Measurements from ENCODE around the gene APP. TPM values are rescaled to one million over a fixed set of nuclear protein-coding genes. Genes with fewer than 3 reads are reported as not detected.
A peak's percentile ranks its signal among the peaks of the same experiment; 100 is the strongest.

APP gene
- total RNA-seq, 1 experiment from 2014 or later, result 266 TPM

DNA sequence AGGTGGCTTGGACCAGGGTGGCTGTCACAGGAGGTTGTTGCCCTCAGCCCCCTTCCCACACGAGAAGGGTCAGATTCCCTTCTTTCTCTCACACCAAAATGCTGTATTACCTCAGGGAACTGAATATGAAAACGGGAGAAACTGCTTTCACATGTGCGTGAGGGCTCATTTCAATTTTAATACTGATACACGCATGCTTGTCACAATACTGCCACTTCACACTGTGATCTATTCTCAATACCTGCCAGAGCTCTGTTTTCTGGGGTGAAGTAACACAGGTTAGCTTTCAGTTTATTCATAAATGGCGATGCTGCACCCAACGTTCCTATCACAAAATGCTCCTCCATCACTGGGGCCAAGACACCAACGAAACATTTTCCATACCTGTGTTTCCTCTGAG is 181.8 kb downstream of the APP start:
- ATAC-seq, result no peak
- TF ChIP-seq, protein P1, sequence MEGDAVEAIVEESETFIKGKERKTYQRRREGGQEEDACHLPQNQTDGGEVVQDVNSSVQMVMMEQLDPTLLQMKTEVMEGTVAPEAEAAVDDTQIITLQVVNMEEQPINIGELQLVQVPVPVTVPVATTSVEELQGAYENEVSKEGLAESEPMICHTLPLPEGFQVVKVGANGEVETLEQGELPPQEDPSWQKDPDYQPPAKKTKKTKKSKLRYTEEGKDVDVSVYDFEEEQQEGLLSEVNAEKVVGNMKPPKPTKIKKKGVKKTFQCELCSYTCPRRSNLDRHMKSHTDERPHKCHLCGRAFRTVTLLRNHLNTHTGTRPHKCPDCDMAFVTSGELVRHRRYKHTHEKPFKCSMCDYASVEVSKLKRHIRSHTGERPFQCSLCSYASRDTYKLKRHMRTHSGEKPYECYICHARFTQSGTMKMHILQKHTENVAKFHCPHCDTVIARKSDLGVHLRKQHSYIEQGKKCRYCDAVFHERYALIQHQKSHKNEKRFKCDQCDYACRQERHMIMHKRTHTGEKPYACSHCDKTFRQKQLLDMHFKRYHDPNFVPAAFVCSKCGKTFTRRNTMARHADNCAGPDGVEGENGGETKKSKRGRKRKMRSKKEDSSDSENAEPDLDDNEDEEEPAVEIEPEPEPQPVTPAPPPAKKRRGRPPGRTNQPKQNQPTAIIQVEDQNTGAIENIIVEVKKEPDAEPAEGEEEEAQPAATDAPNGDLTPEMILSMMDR (conservative IDR thresholded peaks at IDR 0.05; ENCODE audit: low read depth, low read length), result no peak
- TF ChIP-seq EZH2phosphoT487 (IDR thresholded peaks at IDR 0.05; ENCODE audit: borderline replicate concordance, low read length) (no peak), EZH2 (IDR thresholded peaks at IDR 0.05; ENCODE audit: low read length, unreplicated experiment) (no peak)
- no TSS peak for BruUV-seq (replicated peaks)
- Histone ChIP-seq H3K27me3 (ENCODE audit: low read length) (no peaks in the 10 kb centered on the region), H3K4me3 (ENCODE audit: low read length) (no peak overlapping the region), H4K20me1 (ENCODE audit: low read length) (no peaks in the 10 kb centered on the region), H3F3A (ENCODE audit: low read length, unreplicated experiment) (no peaks in the 10 kb centered on the region), H3K4me2 (ENCODE audit: low read length) (no peak overlapping the region), H3K4me1 (ENCODE audit: insufficient read depth, low read length) (no peaks in the 10 kb centered on the region), H3K27ac (ENCODE audit: low read length) (no peak overlapping the region), H3K36me3 (ENCODE audit: low read depth, low read length) (0 out of 2 replicates have a peak, but pooled peaks cover 8% of the 10 kb centered on the region), H2AFZ (ENCODE audit: low read length) (no peak overlapping the region), H3K9me3 (ENCODE audit: low read length) (no peaks in the 10 kb centered on the region), H3K9me2 (replicated peaks; ENCODE audit: low read length) (no peaks in the 10 kb centered on the region), H3K9ac (ENCODE audit: low read length) (no peak overlapping the region), H3K79me2 (ENCODE audit: low read length) (no peaks in the 10 kb centered on the region)
- POLR2A ChIA-PET (ENCODE audit: unreplicated experiment), result no interaction called here
- DNase-seq, result no peak
- intact Hi-C loops (cut with micrococcal nuclease), result no loop called here
- CTCF ChIA-PET, result no interaction called here

DNA sequence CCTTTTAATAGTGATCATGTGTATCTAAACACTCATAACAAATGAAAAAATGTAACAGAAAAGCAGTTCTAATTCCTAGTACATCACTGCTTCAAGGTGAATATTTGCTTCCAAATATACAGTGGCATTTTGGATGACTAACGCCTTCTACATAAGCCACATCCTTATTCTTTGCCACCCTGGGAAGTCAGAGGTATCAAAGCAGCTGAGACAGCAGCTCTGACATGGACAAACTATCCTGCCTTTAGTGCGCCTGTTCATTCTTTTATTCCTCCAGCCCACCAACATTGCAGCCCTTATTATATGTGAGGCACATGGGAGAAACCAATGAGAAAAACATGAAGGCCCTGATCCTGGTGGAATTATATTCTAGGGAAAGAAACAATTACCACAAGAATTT is 183.0 kb downstream of the APP start:
- DNase-seq (peak; percentile 19), ATAC-seq (peak; percentile 37; the same call in 1 of the 2 replicates)
- H3K4me3 ChIP-seq (ENCODE audit: low read length), result no peak overlapping the region
- no peak overlapping the region for H3K4me2 ChIP-seq (ENCODE audit: low read length)
- ChIA-PET CTCF (no interaction called here), POLR2A (ENCODE audit: unreplicated experiment) (no interaction called here)
- H3K36me3 ChIP-seq (ENCODE audit: low read depth, low read length), result peaks cover 6% of the 10 kb centered on the region; the same call in 1 of the 2 replicates
- no TSS peak for BruUV-seq (replicated peaks)
- intact Hi-C loops (cut with micrococcal nuclease), result no loop called here
- H2AFZ ChIP-seq (ENCODE audit: low read length), result no peak overlapping the region
- no peaks in the 10 kb centered on the region for H3K9me2 ChIP-seq (replicated peaks; ENCODE audit: low read length)
- no peak overlapping the region for H3K9ac ChIP-seq (ENCODE audit: low read length)
- H3K9me3 ChIP-seq (ENCODE audit: low read length), result no peaks in the 10 kb centered on the region
- no peaks in the 10 kb centered on the region for H3F3A ChIP-seq (ENCODE audit: low read length, unreplicated experiment)
- no peak overlapping the region for H3K27ac ChIP-seq (ENCODE audit: low read length)
- TF ChIP-seq, protein P1 (conservative IDR thresholded peaks at IDR 0.05; ENCODE audit: low read depth, low read length), result no peak
- TF ChIP-seq EZH2phosphoT487 (IDR thresholded peaks at IDR 0.05; ENCODE audit: borderline replicate concordance, low read length) (no peak), EZH2 (IDR thresholded peaks at IDR 0.05; ENCODE audit: low read length, unreplicated experiment) (no peak)
- H3K79me2 ChIP-seq (ENCODE audit: low read length), result no peaks in the 10 kb centered on the region
- H3K27me3 ChIP-seq (ENCODE audit: low read length), result no peaks in the 10 kb centered on the region
- no peaks in the 10 kb centered on the region for H3K4me1 ChIP-seq (ENCODE audit: insufficient read depth, low read length)
- no peaks in the 10 kb centered on the region for H4K20me1 ChIP-seq (ENCODE audit: low read length)

DNA sequence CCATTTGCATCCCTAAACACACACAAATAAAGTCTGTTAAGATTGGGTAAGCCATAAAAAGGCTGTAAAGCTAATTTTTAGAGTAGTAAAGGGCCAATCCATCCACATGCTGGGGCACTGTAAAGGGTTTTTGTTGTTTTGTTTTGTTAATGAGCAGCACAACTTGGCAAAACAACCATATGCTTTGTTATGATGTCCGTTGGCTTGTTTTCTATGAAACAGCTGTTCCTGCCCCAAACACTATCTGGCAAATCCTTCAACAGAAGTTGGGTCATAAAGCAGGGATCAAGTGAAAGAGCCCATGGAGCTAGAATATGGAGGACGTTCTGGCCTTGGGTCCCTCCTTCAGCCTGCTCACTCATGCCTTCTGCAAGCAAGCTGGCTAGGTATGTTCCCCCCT is 183.6 kb downstream of the APP start:
- Histone ChIP-seq H3K9ac (ENCODE audit: low read length) (no peak overlapping the region), H3K27me3 (ENCODE audit: low read length) (no peaks in the 10 kb centered on the region), H3K4me3 (ENCODE audit: low read length) (no peak overlapping the region), H3K79me2 (ENCODE audit: low read length) (no peaks in the 10 kb centered on the region), H3K4me2 (ENCODE audit: low read length) (no peak overlapping the region), H4K20me1 (ENCODE audit: low read length) (no peaks in the 10 kb centered on the region), H3K36me3 (ENCODE audit: low read depth, low read length) (peaks cover 12% of the 10 kb centered on the region; the same call in 1 of the 2 replicates), H2AFZ (ENCODE audit: low read length) (no peak overlapping the region), H3K4me1 (ENCODE audit: insufficient read depth, low read length) (no peaks in the 10 kb centered on the region), H3K9me3 (ENCODE audit: low read length) (no peaks in the 10 kb centered on the region), H3K9me2 (replicated peaks; ENCODE audit: low read length) (no peaks in the 10 kb centered on the region), H3F3A (ENCODE audit: low read length, unreplicated experiment) (no peaks in the 10 kb centered on the region), H3K27ac (ENCODE audit: low read length) (no peak overlapping the region)
- ChIA-PET CTCF (no interaction called here), POLR2A (ENCODE audit: unreplicated experiment) (no interaction called here)
- DNase-seq (no peak), ATAC-seq (no peak)
- no TSS peak for BruUV-seq (replicated peaks)
- intact Hi-C loops (cut with micrococcal nuclease), result no loop called here
- TF ChIP-seq, protein P1 (conservative IDR thresholded peaks at IDR 0.05; ENCODE audit: low read depth, low read length), result no peak
- TF ChIP-seq EZH2 (IDR thresholded peaks at IDR 0.05; ENCODE audit: low read length, unreplicated experiment), result no peak
- TF ChIP-seq EZH2phosphoT487 (IDR thresholded peaks at IDR 0.05; ENCODE audit: borderline replicate concordance, low read length), result no peak

Measured in PC-3 (cell line).